Fibroblast of mammary gland (primary cell): ENCODE measurements around the gene TIE1.
A peak's percentile ranks its signal among the peaks of the same experiment; 100 is the strongest.

Experiments used
- DNase-seq: peaks from one replicate; pipeline ENCODE4 v3.0.0-alpha.2; 2010; ENCODE audit warnings: low read depth
- H3K4me3 ChIP-seq: 2 replicates; pipeline ENCODE4 v1.5.1; 2011; ENCODE audit warnings: low read depth, mild to moderate bottlenecking, low read length, moderate library complexity; ENCODE audit not compliant: control insufficient read depth
- CTCF ChIP-seq: conservative IDR thresholded peaks from 2 replicates; pipeline ENCODE4 v1.5.1; 2011; ENCODE audit warnings: low read depth, low read length, inconsistent platforms; ENCODE audit not compliant: control insufficient read depth, insufficient read depth

The TIE1 gene

GRCh38 chr1:43309405-43310025 is 8.7 kb downstream of the TIE1 start:
- no peak overlapping the region for H3K4me3 ChIP-seq
- DNase-seq = no peak
- TF ChIP-seq CTCF = no peak

- DNase-seq = no peak
These were observed 10.7 kb downstream of the TIE1 start for GRCh38 chr1:43311521-43311920.

GRCh38 chr1:43312212-43312623 is 11.4 kb downstream of the TIE1 start:
- TF ChIP-seq CTCF = no peak
- DNase-seq = no peak
- no peak overlapping the region for H3K4me3 ChIP-seq

More at GRCh38 chr1:43311521-43311920, 10.7 kb downstream of the TIE1 start:
- no peak for TF ChIP-seq CTCF
- H3K4me3 ChIP-seq = no peak overlapping the region

- H3K4me3 ChIP-seq = no peak overlapping the region
- no peak for DNase-seq
These were observed 12.1 kb downstream of the TIE1 start for GRCh38 chr1:43312663-43313515.

GRCh38 chr1:43313771-43314170 is 13.0 kb downstream of the TIE1 start:
- no peak for DNase-seq
- no peak overlapping the region for H3K4me3 ChIP-seq
- no peak for TF ChIP-seq CTCF

More at GRCh38 chr1:43312663-43313515, 12.1 kb downstream of the TIE1 start:
- no peak for TF ChIP-seq CTCF

- H3K4me3 ChIP-seq = no peak overlapping the region
- no peak for TF ChIP-seq CTCF
- DNase-seq = peak; percentile 18
These were observed 13.5 kb downstream of the TIE1 start for GRCh38 chr1:43314233-43314632.
